NCI-H524 (cell line): ENCODE results near the gene TEKTIP1.
A peak's percentile ranks its signal among the peaks of the same experiment; 100 is the strongest.

Experiments used
- DNase-seq, 2 experiments: peaks; one replicate each; lab custom pipeline; 2025; lab: John Stamatoyannopoulos, UW

Gene TEKTIP1

DNA sequence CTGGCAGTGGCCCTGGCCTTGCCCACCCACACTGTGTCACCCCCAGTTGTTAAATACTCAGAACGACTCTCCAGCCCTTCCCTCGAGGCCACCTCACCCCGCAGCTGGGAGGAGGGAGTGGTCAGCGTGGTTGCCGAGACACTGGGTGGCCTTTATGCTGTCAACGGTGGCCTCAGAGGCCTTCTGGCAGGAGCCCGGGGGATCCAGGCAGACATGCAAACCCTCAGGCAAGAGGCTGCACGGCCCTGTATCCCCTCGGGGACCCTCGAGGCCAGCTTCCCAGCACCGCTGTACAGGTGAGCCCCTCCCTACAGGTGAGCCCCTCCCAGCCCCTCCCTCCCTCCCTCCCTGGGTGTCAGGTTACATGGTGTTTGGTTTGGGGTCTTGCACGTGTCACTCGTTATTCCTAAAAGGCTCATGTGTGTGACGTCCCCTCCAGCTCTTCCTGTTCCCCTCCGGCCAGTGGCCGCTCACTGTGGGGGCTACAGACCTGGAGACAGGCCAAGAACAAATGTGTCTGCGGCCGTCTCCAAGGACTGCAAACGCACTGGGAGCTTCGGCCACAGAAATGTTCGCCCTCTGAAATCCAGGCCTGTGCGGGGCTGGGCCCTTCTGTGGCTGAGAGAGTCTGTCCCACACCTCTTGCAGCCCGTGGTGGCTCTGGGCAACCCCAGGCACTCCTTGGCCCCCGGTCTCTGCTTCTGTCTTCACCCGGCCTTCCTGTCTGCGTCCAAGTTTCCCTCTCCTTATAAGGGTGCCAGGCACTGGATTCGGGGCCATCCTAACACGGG is at the start of gene TEKTIP1:
TEKTIP1 (plus strand) TSS at position 210 of the 791 bp plus-strand sequence; CDS start at position 214, 4 bp downstream.
- no peak for DNase-seq

DNA sequence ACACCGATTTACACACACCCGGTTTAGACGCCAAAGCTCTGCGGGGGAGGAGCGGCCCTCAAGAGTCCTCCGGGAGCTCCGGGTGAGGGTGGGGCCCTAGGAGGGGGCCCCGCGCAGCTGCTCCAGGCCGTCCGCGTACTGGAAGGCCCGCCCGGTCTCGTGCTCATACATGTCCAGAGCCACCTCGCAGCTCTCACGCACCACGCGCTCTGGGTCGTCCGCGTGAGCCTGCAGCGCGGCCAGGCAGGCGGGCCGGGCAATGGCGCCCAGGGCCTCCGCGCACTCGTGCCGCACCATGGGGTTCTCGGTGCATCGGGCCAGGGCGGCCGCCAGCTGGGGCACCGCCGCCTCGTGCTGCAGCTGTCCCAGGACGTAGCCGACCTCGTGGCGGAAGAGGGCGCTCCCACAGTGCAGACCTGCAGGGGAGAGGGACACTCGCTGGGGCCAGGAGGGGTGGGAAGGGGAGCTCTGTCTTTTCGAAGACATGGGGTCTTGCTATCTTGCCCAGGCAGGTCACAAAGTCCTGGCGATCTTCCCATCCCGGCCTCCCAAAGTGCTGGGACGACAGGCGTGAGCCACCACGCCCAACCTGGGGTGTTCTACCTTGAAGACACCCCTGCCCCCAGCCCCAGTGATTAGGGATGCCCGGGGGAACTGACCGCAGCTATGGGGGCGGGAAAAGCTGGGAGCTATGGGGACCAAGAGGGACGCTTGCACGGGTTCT is 47.4 kb upstream of the TEKTIP1 start:
- DNase-seq: no peak

DNA sequence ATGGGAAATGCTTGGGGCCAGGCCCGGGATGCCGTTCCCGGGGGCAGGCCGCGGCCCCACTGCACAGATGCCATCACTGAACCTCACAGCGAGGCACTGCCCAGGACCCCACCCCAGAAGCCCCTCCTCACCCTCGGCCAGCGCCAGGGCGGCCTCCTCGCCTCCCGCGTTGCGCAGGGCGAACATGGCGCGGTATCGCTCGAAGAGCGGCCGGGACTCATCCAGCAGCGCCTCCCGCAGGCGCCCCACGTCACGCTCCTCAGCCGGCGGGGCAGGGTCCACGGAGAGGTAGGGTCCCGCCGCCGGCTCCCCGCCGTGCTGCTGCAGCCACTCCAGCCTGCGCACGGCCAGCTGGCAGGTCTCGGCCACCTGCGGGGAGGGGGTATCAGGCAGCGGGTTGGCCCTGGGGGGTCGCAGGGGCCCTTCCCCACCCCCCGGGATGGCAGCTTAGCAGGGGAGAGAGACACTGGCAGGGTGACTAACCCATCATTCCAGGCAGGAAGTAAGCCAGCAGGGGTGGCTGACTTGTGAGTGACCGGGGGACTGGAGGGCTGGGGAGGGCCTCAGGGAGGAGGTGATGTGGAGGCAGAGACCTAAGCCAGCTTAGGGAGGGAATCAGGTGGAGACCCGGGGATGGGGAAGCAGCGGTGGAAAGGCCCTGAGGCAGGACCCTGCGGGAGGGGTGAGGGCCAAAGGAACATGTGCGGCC is 46.7 kb upstream of the TEKTIP1 start:
- no peak for DNase-seq

DNA sequence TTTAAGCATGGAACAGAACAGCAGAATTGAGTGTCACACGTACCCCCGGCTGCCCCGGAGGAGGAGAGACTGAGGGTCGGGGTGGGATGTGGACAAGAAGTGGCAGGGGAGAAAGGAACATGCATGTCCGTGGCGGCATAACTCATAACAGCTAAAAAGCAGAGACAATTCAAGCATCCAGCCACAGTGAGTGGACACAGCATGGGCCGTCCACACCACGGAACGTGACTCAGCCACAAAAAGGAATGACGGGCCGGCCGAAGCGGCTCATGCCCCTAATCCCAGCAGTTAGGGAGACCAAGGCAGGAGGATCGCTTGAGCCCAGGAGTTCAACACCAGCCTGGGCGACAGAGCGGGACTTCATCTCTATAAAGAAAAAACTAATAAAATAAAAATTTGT is 46.1 kb upstream of the TEKTIP1 start:
- DNase-seq: no peak

GRCh38 chr19:3493651-3494050 is 45.3 kb upstream of the TEKTIP1 start:
- no peak for DNase-seq

GRCh38 chr19:3494051-3494450 is 44.9 kb upstream of the TEKTIP1 start:
- DNase-seq: no peak

GRCh38 chr19:3494559-3494958 is 44.4 kb upstream of the TEKTIP1 start:
- DNase-seq: no peak

DNA sequence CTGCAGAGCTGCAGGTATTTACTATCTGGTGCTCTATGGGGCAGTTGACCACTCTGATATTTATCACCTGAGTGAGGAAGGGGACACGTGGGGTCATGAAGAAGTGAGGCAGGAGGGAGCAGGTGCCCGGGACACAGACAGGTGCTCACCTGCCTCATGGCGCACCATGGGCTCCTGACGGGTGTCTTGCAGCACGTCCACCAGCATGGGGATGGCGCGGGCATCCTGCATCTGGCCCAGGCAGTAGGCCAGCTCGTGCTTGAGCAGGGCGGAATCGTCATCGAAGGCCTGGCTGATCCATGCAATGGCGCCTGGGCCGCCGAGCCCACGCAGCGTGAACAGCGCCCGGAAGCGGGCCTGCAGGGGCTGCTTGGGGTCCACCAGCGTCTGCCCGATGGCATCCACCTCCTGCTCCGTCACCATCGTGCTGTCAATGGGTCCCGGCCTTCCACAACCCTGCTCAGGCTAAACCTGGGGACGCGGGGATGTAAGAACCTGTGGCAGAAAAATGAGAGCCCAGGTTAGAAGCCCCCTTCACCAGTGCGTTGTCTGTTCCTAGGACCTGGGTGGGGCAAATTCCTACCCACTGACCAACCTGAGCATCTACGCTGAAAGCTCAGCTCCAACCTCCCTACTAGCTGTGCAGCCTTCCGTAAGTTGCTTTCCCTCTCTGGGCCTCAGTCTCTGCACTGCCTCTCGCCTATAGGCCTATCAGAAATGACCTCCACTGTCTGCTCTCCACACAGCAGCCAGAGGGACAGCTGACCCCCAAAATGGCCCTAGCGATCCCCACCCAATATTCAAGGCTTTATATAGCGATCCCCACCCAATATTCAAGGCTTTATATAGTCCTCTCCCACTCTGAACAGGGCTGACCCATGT is 42.3 kb upstream of the TEKTIP1 start:
- no peak for DNase-seq

- DNase-seq: no peak
Measured at GRCh38 chr19:3497757-3498520, 41.0 kb upstream of the TEKTIP1 start.

DNA sequence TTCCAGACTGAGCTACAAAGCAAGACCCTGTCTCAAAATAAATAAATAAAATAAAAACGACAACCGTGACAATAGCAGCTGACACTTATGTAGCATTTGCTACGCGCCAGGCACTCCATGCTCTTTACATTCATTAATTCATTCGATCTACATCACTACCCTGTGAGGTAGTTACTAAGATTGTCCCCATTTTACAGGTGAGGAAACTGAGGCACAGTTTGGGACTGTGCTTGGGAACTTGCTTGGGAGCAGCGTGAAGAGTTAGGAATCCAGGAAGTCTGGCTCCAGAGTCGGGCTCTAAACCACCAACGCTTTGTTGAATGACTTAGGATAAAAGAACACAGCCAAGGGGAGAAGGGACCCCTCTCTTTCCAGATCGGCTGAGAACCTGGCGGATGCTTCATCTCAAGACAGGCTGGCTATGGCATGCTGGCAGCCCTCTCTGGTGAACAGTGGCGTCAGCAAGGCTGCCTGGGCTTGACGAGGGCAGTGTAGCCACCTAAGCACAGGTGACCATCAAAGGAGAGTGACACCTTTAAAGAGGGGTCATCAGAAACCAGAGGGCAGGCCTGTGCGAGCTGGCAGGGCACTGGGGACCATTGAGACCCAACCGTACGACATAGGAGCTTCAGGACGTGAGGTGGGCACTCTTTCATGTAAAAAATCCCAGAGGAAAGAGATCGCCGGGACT is 39.1 kb upstream of the TEKTIP1 start:
- DNase-seq: no peak

DNA sequence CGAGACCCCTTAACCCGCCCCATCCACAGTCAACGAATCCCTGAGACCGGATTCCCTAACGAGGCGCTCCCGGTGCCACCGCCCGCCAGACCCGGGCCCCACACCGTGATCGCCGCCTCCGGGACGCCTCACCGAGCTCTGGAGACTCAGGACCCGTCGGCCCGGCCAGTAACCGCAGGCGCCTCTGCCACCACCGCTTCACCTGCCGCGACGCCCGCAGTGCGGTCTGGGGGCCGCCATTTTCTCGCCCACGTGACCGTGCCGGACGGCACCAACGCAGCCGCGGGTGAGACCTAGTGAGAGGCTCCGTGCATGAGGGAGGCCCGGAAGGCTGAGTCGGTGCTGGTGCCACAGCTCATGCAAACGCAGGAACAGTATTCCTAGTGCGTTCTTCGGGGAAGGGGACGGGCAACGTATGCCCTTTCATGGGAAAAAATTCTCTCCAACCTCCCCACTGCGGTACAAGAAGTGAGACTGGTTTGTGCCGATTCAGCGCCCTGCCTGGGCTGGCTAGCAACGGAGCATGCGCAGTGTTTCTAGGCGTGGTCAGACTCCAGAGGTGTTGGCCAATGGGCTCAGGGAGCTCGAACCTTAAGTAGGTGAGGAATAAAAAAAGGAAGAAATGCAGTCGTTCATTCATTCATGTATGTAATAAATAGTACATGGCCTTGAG is 38.4 kb upstream of the TEKTIP1 start, which contains the start of gene DOHH:
DOHH (minus strand) TSS at position 246 of the 673 bp plus-strand sequence. CDS start 3,860 bp downstream, outside the sequence.
- peak; percentile 96 to 99 for DNase-seq

GRCh38 chr19:3501780-3502179 is 37.2 kb upstream of the TEKTIP1 start:
- DNase-seq: no peak

GRCh38 chr19:3503036-3503572 is 35.9 kb upstream of the TEKTIP1 start:
- DNase-seq: no peak

GRCh38 chr19:3504735-3505134 is 34.2 kb upstream of the TEKTIP1 start:
- no peak for DNase-seq

- DNase-seq: peak; percentile 97 to 100
Measured at GRCh38 chr19:3505598-3506383, 33.2 kb upstream of the TEKTIP1 start, which contains the start of gene FZR1. FZR1 (plus strand) TSS chr19:3506311; CDS start chr19:3522990, 16,679 bp downstream.

DNA sequence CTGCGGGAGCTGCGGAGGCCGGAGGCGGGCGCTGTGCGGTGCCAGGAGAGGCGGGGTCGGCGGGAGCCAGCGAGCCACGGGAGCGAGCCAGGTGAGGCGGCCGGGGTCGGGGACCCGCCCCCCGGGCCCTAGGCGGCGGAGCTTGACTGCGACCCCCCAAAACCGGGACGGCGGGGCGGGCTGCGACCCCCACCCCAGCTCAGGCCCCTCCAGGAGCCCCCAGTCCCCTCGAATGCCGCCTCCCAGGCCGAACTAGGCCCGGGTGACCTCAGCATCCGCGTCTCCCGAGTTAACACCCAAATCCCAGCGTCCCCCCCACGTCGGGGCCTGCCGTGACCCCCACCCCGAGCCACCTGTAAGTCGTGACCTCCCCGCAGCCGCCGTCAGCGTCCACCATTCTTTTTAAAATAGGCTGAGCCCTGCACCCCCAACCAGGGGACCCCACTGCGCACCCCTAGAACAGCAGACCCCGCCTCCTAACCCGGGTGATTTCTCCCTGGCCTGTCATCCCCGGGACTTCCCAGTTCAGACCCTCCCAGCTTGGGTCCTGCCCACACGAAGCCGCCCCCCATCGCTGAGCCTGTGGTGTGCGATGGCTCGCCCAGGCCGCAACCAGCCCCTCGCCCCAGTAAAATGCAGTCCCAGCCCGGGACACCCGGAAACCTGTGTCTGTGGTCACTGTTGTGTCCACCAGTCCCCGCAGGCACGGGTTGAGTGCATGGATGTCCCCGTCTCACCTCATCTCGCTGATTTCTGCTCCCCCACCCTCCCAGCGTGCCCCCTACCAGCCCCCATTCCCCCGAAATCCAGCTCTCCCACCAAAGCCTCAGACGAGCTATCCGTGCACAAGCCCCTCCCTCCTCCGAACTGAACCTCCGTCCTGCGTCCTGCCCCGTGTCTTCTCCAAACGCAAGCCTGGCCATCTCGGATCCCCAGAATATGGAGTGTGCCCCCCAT is 32.3 kb upstream of the TEKTIP1 start:
- DNase-seq: peak in 1 of 2 experiments; percentile 28
